Measurements from ENCODE around the gene RAB6A.
A peak's percentile ranks its signal among the peaks of the same experiment; 100 is the strongest.
"Not testable (repeated sequence)": the region's sequence is repeated elsewhere in the genome, so short reads cannot be mapped to it uniquely, and the experiment has no call there.

Gene RAB6A

DNA sequence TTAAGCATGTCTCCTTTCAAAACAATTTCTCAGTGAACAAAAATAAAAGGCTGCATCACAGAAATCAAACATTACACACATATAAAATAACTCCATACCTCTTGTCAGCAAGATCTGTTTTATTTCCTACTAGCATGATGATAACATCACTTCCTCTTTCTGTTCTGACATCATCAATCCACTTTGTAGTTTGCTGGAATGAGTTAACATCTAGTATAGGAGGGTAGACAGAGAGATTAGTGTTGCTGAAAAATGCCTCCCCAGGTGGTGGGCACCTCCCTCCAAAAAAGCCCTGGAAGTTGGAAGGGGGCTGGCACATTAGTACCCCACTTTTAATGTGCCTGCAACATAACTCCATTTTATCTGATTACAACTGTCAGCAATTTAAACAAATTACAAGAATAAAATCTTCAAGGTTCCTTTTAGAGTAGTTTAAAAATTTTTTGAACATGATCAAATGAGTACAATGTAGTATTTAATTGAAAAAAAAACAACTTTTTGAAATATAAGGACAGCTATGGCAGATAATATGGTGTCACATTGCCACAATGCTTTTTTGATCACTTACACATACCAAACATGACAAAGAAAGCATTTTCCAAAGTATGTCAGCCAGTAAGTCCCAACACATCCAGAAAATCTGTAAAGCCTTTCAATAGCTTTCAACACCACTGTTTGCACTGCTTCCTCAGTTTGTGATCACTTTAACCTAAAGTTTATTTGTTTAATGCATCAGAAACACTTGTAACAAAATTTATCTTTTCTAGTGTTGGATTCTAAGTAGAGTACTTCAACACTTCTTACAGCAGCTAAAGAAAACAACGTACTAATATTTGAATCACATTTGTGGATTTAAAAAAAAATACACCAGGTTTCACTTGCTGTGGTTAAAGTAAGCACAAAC, 44.5 kb downstream of the RAB6A start:
- peak; percentile 66 for DNase-seq

DNA sequence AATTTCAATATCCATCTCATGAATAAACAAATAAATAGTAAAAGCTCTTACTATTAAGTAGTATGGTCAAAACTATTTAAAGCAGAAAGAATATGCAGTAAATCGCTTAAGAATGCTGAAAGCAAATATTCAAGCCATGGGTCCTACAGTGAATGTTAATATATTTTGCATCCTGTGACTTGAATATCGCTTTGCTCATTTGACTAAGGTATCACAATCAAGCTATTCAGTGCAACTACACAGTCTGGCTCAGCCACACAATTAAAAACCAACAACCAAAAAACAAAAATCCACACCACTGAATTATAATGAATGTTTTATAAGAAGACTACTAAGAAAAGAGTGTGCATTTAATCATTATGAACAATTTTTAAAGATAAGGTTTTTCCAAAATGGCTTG, 45.3 kb downstream of the RAB6A start:
- DNase-seq, result no peak

DNA sequence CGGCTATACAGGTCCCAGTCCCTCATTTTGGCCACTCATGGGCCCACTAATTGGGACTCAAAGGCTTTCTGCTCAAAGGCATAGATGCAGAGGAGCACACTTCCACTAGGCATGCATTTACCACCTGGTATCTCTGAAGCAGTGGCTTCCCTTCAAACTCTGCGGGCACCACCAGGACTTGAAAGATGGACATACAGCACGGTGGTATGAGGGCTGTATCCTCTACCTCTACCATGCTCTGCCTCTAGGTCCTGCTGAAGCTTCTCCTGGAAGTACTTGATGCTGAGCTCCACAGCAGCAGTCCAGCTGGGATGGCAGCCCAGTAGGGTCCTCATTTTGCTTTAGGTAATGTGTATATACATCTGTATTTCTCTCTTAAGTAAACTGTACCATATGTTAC, 49.9 kb downstream of the RAB6A start:
- DNase-seq, result no peak

DNA sequence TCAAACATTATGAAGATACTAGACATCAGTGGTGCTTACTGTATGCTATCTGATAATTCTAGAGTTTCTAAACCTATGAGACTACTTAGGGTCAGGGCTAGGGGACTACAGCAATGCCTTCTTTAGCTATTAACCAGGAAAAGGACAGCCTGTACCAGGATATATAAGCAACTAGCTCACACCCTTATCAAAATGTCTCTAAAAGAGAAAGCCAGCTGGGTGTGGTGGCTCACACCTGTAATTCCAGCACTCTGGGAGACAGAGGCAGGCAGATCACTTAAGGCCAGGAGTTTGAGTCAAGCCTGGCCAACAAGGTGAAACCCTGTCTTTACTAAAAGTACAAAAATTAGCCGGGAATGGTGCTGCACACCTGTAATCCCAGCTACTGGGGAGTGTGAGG, 55.8 kb downstream of the RAB6A start:
- no peak for DNase-seq

DNA sequence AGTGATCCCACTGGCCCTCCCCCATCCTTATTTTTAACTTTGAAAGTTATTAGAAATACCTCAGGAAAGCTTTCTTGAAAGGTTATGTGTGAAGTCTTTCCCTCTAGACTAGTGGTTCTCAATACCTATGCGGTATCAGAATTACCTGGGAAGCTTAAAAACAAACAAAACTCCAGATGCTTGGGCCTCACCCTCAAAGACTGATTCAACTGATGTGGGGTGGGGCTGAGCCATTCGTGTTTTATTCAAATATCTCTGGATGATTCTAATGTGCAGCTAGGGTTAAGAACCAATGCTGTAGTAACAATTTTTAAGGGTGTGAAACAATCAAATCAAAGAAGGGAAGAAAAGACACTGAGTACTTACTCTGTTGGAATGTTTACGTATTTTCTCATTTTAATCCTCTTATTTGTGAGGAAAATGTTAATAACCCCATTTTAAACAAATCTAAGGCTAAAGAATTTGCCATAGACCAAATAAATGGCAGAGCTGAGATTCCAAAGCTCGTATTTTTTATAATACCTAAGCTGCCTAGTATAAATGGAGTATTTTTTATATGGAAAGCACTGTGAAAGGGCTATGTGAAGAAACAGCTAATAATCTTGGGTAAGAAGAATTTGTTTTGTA, 66.9 kb downstream of the RAB6A start:
- DNase-seq, result no peak

DNA sequence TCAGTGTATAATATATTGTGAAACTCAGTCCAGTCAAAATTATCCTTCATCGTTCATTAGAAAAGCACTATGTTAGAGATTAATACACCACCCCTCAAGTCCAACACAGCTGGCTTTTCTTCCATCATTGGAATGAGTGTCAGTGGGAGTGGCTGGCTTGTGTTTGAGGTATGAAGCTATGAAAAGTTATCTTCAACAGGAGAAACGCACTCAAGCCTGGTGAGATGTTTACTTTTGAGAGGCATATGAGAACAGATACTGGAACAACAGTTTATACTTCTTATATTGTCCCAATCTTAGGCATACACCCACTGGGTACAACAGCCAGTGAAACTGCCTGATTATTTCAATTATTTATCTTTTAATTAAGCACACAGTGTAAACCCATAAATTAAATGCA, 80.2 kb downstream of the RAB6A start:
- DNase-seq, result no peak

DNA sequence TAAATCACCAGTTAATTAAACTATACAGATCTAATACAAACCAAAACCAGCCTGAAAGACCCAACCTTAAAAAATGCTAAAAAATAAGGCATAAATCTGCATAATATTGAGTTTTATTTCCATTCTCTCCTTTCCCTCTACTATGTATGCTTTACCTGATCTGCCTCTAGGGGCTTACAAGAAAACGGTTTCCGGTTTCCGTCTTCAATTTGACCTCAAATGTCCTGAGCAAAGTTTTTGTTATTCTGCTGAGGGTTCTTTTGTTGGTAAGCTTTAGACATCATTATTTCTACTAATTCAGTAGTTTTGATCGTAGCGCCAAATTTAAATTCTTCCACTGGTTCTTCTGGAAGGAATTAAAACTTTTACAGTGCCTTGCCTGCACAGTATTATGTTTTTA, 84.3 kb downstream of the RAB6A start:
- not testable (repeated sequence) for DNase-seq

DNA sequence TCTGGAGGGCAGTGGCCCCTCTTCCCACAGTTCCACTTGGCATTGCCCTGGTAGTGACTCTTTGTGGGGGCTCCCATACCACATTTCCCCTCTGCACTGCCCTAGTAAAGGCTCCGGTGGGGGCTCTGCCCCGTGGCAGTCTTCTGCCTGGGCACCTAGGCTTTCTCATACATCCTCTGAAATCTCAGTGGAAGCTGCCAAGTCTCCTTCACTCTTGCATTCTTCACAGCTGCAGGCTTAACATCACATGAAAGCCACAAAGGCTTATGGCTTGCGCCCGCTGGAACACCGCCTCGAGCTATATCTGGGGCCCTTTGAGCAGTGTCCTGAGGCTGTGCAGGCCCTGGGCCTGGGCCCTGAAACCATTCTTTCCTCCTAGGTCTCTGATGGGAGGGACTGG, 89.2 kb downstream of the RAB6A start:
- DNase-seq, result peak; percentile 58

DNA sequence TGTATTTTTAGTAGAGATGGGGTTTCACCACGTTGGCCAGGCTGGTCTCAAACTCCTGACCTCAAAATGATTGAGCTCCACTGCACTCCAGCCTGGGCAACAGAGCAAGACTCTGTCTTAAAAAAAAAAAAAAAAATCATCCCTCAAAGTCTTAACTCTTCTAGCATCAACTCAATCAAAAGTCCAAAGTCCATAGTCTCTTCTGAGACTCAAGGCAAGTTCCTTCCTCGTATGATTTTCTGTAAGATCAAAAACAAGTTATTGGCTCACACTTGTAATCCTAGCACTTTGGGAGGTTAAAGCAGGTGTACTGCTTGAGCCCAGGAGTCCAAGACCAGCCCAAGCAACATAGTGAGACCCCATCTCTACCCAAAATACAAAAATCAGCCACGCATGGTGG, 90.1 kb downstream of the RAB6A start:
- DNase-seq, result no peak

DNA sequence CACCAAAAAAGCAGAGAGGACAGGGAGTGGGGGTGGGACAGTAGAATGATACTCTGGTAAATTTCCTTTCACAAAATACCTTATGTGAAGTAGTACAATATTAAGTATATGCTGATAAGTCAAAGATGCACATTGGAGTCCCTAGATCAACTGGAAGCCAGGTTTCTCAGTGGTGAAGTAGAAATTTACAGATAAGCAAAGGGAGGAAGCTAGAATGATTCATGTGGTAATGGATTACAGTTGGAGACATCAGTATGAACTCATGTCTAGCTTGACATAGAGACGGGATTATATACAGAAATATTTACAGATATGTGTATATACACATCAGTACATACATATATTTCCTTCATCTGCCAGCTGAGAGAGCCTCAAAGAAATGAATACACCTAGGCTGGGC, 93.0 kb downstream of the RAB6A start:
- DNase-seq, result peak; percentile 4

DNA sequence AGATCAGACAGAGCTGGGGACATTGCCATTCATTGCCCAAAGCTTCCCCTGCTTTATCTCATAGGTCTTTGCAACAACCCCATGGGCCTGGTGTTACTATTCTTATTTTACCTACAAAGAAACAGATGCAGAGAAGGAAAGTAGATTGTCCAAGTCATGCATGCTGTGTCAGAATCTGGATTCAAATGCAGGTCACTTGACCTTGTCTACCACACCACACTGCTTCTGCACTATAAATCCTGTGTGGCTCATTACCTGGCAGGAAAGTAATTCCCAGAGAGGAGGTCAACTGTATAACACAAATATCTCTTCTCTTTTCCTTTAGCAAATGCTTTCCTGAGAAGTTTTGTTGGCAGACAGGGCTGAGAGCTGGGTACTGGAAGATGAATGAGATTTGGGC, 96.0 kb downstream of the RAB6A start:
- no peak for DNase-seq

DNA sequence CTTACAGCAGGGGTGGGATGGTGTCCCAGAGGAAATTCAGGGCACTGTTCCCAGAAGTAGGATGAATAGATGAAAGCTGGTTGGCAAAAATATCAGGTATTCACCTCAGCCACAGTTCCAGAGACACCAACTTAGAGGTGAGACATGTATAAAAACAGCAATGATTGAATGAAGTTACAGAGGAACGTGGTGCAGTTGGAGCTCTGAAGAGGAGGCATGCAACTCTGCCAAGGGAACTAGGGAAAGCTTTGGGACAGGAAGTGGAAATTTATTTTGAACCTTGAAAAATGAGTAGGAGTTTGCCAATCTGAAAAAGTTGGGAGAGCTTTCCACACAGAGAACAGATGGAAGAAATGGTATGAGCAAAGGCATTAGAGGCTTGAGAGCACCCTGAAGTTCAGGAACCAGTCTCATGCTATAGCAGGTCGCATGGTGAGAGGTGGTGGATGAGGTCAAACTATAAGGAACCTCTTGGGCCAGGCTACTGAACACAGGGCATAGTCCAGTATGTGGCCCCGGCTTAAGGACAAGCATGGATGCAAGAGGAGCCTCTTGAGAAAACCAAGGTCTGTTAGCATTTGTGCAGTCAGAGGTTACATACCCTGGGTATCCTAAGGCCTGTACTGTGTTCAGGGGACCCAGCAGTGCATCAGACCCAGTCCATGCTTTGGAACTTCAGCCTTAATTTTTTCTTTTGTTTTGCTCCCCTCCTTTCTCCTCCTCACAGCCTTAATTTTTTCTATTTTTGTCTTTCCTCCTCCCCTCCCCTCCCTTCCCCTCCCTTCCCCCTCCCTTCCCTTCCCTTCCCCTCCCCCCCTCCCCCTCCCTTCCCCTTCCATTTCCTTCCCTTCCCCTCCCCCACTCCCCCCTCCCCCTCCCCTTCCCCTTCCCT, 97.0 kb downstream of the RAB6A start:
- DNase-seq, result no peak

DNA sequence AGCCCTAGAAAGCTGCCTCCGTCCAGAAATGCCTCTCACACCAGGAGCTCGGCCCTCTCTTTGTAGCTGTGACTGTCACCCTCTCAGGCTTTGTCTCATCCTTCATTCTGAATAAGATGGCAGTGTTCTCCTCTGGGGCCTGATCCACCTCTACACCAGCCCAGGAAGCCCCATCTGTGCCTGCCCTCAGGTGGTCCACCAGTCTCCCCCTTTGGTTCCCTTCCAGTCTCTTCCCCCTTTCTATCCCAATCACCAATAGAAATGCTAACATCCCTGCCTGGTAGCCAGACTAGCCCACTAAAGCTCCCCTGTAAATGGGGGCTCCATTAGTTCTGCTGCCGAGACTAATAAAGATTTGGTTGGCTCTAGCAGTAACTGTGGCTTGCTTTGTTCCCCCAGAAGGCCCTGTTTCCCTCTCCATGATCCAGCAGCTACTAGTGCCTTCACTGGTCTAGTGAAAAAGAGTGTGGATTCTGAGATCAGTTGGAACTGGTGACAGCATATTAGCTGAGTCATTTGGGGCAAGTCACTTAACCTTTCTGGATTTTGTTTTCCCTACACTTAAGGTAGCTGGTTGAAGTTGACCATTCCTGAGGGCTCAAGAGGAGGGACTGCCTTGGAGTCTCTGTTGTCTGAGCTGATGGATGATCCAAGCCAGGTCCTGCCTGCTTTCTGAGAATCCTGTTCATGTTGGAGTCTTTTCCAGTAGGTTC, 98.3 kb downstream of the RAB6A start:
- no peak for DNase-seq

DNA sequence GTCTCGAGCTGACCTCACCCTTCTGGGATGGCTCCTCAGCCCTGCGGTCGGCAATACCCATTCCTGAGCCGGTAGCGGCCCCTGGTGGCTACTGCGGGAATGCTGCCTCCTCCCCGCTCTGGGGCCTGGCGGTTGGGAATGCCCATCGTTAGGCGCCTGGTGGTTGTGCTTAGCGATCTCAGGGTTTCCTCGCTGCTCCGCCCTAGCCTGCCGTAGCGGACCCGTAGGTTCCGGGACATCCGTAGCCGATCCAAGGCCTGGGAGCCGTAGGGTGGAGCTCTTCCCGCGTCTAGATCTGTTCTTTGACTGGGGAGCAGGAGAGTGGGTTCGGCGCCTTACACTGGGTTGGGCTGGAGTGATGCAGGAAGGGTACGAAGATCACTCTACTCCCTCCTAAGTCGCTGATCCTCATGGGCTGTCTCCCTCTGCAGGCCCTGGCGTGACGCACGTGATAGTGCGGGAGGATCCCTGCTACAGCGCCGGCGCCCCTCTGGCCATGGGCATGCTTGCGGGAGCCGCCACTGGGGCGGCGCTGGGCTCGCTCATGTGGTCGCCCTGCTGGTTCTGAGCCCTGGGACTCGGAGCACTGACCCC, 99.7 kb downstream of the RAB6A start:
- DNase-seq, result peak; percentile 64

DNA sequence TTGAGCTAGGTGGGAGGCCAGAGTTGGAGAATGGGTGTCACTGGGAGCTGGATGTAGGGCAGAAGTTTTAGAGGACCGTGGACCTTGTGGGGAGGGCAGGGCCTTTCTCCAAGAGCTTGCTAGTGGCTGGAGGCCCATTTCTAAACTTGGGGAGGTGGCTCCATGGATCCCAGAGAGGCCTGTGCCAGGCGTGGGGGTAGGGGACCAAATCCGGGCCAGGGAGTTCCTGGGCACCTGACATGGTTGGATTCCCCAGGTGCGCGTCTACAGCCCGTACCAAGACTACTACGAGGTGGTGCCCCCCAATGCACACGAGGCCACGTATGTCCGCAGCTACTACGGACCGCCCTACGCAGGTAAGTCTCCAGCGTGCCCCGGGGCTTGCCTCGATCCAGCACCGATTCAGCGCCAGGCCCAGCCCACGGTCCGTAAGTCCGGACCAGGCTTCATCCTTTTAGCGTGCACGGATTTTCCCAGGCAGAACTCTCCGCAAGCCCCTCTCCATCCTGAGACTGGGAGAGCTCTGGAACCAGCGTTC, 100.3 kb downstream of the RAB6A start:
- no peak for DNase-seq

DNA sequence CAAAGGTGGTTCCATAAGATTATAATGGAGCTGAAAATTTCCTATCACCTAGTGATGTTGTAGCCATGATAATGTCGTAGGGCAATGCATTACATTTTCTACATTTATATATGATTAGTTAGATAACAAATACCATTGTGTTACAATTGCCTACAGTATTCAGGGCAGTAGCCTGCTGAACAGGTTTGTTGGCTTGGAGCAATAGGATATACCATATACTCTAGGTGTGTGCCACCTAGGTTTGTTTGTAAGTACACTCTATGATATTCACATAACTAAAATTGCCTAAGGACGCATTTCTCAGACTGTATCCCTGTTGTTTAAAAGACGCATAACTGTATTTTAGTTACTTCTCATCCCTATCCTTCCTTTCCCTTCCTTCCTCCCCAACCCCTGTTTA, 100.9 kb downstream of the RAB6A start:
- DNase-seq, result no peak

DNA sequence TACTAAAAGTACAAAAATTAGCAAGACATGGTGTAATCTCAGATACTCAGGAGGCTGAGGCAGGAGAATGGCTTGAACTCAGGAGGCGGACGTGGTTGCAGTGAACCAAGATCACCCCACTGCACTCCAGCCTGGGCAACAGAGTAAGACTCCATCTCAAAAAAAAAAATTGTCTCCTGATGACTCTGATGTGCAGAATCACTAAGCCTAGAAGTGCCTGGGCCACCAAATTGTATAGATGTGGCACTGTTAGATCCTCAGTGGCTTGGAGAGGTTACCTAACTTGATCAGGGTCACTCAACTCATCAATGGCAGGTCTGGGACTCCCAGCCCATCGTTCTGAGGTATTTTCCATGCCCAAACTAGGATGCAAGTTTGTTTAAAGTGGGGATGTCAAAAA, 103.9 kb downstream of the RAB6A start:
- DNase-seq, result no peak

DNA sequence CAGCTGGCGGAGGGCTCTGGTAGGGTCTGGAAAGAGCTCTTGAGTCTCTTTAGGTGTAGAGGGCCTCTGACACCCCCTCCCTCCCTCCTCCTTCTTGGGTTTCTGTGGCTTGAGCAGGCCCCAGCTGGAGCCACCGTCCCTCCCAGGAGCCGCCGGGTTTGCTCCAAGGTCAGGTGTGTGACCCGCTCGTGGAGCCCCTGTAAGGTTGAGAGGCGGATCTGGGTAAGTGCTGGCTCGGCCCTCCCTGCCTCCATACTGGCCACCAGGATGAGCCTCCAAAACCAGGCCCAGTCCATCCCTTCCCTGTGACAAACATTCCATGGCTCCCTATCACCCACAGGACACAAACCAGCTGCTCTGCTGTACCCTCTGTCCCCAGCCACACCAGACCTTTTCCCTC, 105.2 kb downstream of the RAB6A start:
- DNase-seq, result no peak

DNA sequence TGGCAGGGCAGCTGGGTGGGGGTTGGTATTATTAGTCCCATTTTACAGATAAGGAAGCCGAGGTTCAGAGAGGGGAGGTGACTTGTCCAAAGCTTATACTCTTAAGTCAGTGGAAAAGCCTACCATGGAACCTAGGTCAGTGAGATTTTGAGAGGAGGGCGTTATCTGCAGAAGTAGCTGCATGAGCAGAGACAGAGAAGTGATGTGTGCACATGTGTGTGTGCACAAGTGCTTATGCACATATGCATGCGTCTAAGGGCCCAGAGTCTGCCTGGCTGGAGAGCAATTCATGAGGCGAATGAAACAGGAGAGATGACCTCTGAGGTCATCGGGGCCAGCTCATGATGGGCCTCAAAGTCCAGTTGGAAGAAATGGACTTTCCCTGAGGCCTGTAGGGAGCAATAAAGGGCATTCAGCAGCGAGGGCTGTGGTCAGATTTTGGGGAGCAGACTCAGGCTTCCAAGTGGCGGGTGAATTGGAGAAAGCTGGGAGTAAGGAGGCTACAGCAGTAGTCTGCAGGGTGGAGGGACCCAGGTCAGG, 106.3 kb downstream of the RAB6A start:
- DNase-seq, result no peak

DNA sequence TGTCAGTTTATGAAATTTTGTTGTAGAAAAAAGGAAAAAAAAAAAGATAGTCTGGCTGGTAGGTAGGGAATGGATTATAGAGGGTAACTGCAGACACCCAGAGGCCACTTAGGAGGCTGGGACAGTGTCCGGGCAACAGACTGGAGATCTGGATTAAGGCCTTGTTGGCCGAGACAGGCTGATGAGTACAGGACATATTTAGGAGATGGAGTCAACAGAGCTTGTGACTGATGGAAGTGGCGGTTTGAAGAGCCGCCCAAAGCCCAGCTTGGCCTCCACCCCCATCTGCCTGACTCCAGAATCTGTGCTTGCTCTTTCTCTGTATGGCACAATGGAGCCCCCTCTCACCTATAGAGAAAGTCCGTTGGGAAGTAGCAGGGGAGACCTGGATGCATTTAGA, 106.9 kb downstream of the RAB6A start:
- DNase-seq, result no peak

DNA sequence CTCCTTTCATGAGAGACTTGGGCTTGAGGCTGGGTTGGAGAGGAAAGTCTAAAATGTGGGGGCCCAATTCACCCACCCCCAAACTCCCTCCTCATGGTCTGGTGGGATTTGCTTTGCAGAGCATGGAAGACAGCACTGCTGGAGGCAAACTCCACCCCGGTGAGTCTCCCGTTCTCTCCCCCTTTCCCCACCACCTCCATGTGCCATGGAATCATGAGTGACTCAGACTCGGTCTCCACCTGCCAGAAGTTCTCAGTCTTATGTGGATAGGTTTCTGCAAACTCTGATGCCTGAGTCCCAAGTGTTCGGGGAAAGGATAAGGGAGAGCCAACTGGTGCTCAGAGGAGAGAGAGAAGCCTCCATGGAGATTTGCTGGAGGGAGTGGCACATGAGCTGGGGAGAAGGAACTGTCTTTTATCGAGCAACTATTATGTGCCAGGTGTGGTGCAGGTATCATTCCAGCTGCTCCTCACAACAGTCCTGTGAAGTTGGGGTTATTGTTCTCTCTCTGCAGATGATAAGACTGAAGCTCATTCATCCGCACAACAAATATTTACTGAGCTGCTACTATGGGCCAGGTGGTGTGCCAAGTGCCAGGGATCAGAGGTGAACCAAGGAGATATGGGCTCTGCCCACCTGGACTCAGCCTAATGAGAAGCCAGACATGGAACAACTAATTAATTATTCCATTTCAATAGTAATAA, 107.9 kb downstream of the RAB6A start:
- DNase-seq, result no peak
